Suprapubic skin (tissue), 4 donors: ENCODE measurements around the gene RAET1E. TPM values are rescaled to one million over a fixed set of nuclear protein-coding genes. Genes with fewer than 3 reads are reported as not detected.
"Not testable (repeated sequence)": the region's sequence is repeated elsewhere in the genome, so short reads cannot be mapped to it uniquely, and the experiment has no call there.

Experiments used
- DNase-seq, 2 donors: peaks; one replicate each; pipeline ENCODE4 v3.0.0-alpha.2; 2019; ENCODE audit warnings: low spot score in 2 of 2
- H3K27ac ChIP-seq: fragments of 200-600 bp; sonication (generic); one replicate; pipeline ENCODE4 v1.5.1; 2019
- H3K27me3 ChIP-seq: fragments of 200-600 bp; sonication (generic); one replicate; pipeline ENCODE4 v1.5.1; 2019
- H3K36me3 ChIP-seq: fragments of 200-600 bp; sonication (generic); one replicate; pipeline ENCODE4 v1.5.1; 2019
- H3K4me1 ChIP-seq: fragments of 200-600 bp; sonication (generic); one replicate; pipeline ENCODE4 v1.5.1; 2019
- H3K4me3 ChIP-seq: fragments of 200-600 bp; sonication (generic); one replicate; pipeline ENCODE4 v1.5.1; 2019; ENCODE audit warnings: mild to moderate bottlenecking
- H3K9me3 ChIP-seq: fragments of 200-600 bp; sonication (generic); one replicate; pipeline ENCODE4 v1.5.1; 2019
- EP300 ChIP-seq: sonication (generic); formaldehyde crosslinking; IDR thresholded peaks from one replicate; pipeline ENCODE4 v1.6.1; 2017; ENCODE audit warnings: antibody characterized with exemption
- POLR2A ChIP-seq, 2 donors: fragments of 450-650 bp; IDR thresholded peaks; one replicate each; pipeline ENCODE4 v1.6.1; 2017; ENCODE audit warnings: antibody characterized with exemption in 2 of 2, mild to moderate bottlenecking in 2 of 2, moderate library complexity in 2 of 2
- POLR2AphosphoS5 ChIP-seq, 3 donors: sonication (generic); formaldehyde crosslinking; IDR thresholded peaks; one replicate each; pipeline ENCODE4 v1.6.1; 2017; ENCODE audit warnings: antibody characterized with exemption in 3 of 3
- WGBS: methylation state at CpG from one replicate; pipeline ENCODE4 v1.1.5; 2018; 5-methylcytosine and 5-hydroxymethylcytosine counted together
- total RNA-seq, 4 donors: library from RNA; depleted of rRNA; stranded (reverse); fragments of >200 nt; gene quantifications; one replicate each; pipeline ENCODE4 v1.1.0, GENCODE V29; 2016
- TF ChIP-seq, protein P1 (sequence below), 2 donors: fragments of 200-600 bp in 1 of 2; fragments of 450-650 bp in 1 of 2; sonication (generic) in 1 of 2; IDR thresholded peaks; one replicate each; pipeline ENCODE4 v1.5.1; 2016 to 2019; ENCODE audit warnings: antibody characterized with exemption in 2 of 2, mild to moderate bottlenecking in 1 of 2, moderate library complexity in 1 of 2

The RAET1E gene
- total RNA-seq, 4 donors from 2014 or later: 14.4 to 46.8 (median 22.8) TPM

DNA sequence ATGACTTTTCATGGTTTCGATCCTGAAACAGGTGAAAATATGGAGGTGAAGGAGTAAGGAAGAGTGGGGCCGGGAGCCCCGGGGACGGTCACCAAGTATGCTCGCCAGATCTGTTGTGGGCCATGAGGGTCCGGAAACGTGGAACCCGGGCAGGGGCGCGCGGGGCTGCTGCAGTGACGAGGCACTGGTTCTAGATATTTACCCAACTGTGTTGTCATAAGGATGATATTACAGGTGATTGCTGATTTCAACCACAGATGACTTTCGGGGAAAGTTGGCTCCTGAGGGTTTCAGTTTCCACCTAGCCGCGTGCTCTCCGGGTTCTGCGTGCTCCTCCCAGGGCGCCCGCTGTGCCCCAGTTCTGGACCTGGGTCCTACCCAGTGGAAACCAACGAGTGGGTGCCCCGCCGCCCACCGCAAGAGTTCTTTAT lies 12.8 kb upstream of the RAET1E start:
- no peaks in the 10 kb centered on the region for H3K36me3 ChIP-seq
- 95% methylated on average over 23 of the region's 23 CpGs for WGBS
- H3K27ac ChIP-seq: no peak overlapping the region
- no peaks in the 10 kb centered on the region for H3K27me3 ChIP-seq
- TF ChIP-seq EP300 (no peak), POLR2AphosphoS5 (IDR thresholded peaks at IDR 0.05) (no peak), POLR2A (IDR thresholded peaks at IDR 0.05) (no peak)
- no peaks in the 10 kb centered on the region for H3K9me3 ChIP-seq
- no peaks in the 10 kb centered on the region for H3K4me1 ChIP-seq
- peak in 1 of 2 donors; percentile 50 for DNase-seq
- no peak overlapping the region for H3K4me3 ChIP-seq

DNA sequence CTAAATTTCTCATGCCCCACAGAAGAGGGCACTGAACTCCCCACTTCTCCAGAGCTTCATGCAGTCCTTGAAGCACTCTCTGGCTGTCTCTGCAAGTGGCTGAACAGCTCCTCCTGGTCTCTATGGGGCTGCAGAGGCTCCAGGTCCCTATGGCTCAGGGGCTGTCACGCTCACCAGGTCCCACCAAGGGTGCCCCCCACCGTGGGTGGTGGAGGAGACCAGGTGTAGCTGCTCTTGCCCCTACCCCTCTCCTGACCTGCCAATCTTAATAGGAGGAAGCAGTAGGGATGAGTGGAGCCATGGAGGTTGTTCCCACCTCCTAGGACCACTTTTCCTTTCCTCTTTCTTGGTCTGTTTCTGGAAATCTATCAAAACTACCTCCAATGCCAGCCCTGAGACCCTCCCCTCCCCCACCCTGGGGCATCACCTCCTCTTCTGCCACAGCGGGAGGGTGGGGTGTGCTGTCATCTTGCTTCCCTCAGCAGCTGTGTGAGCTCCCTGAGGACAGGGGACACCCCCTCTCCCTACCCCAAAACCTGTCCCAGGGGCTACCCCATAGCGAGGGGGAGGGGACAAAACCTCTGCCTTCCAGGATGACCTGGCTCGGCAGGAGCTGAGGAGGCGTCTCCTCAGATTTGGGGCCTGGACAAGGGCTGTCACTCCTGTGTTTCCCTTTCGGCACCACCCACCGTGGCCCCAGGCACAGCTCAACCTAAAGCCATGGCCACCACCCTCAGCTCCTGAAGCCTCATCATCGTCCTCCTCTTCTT lies 12.0 kb upstream of the RAET1E start:
- DNase-seq: peak in 1 of 2 donors; percentile 50
- H3K9me3 ChIP-seq: no peaks in the 10 kb centered on the region
- no peak overlapping the region for H3K4me3 ChIP-seq
- TF ChIP-seq POLR2A (IDR thresholded peaks at IDR 0.05) (no peak), POLR2AphosphoS5 (IDR thresholded peaks at IDR 0.05) (no peak), EP300 (no peak)
- TF ChIP-seq, protein P1, sequence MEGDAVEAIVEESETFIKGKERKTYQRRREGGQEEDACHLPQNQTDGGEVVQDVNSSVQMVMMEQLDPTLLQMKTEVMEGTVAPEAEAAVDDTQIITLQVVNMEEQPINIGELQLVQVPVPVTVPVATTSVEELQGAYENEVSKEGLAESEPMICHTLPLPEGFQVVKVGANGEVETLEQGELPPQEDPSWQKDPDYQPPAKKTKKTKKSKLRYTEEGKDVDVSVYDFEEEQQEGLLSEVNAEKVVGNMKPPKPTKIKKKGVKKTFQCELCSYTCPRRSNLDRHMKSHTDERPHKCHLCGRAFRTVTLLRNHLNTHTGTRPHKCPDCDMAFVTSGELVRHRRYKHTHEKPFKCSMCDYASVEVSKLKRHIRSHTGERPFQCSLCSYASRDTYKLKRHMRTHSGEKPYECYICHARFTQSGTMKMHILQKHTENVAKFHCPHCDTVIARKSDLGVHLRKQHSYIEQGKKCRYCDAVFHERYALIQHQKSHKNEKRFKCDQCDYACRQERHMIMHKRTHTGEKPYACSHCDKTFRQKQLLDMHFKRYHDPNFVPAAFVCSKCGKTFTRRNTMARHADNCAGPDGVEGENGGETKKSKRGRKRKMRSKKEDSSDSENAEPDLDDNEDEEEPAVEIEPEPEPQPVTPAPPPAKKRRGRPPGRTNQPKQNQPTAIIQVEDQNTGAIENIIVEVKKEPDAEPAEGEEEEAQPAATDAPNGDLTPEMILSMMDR (IDR thresholded peaks at IDR 0.05): no peak
- H3K4me1 ChIP-seq: peaks cover 4% of the 10 kb centered on the region
- H3K27me3 ChIP-seq: no peaks in the 10 kb centered on the region
- H3K27ac ChIP-seq: no peak overlapping the region
- WGBS: 87% methylated on average over 9 of the region's 9 CpGs
- H3K36me3 ChIP-seq: no peaks in the 10 kb centered on the region

DNA sequence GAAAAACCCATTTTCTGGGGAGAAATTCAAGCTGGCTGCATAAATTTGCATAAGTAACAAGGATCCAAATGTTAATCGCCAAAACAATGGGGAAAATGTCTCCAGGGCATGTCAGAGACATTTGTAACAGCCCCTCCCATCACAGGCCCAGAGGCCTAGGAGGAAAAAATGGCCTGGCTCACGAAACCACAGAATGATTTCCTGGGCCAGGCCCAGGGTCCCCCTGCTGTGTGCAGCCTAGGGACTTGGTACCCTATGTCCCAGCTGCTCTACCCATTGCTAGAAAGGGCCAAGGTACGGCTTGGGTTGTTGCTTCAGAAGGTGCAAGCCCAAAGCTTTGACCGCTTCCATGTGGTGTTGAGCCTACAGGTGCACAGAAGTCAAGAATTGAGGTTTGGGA lies 10.6 kb upstream of the RAET1E start:
- not testable (repeated sequence) for H3K27me3 ChIP-seq, H3K27ac ChIP-seq, H3K4me1 ChIP-seq, H3K9me3 ChIP-seq, H3K4me3 ChIP-seq, H3K36me3 ChIP-seq
- peak in 1 of 2 donors; percentile 20 for DNase-seq
- WGBS: 88% methylated on average over 4 of the region's 4 CpGs

DNA sequence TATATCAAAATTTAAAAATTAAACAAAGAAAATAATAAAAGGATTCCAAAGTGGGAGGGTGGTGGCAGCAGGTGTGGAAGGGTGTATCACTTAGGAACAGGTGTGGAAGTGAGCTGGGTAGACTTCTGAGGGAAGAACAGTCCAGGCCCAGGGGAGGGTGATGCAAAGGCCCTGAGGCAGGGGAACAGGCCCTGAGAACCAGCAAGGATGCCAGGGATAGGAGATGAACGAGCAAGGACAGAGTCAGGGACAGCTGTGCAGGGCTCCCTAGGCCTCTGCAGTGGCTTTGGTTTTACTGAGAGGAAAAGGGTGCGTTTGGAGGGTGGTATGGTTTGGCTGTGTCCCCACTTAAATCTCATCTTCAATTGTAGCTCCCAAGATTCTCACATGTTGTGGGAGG lies 9.4 kb upstream of the RAET1E start:
- TF ChIP-seq POLR2AphosphoS5 (IDR thresholded peaks at IDR 0.05): no peak
- TF ChIP-seq, protein P1 (IDR thresholded peaks at IDR 0.05): no peak
- no peak for TF ChIP-seq POLR2A (IDR thresholded peaks at IDR 0.05)
- TF ChIP-seq EP300: no peak
- Histone ChIP-seq H3K36me3 (no peaks in the 10 kb centered on the region), H3K4me1 (peaks cover 4% of the 10 kb centered on the region), H3K27ac (no peak overlapping the region), H3K4me3 (no peak overlapping the region), H3K27me3 (no peaks in the 10 kb centered on the region), H3K9me3 (no peaks in the 10 kb centered on the region)
- peak in 1 of 2 donors; percentile 26 for DNase-seq
- WGBS: 79% methylated on average over 2 of the region's 2 CpGs

DNA sequence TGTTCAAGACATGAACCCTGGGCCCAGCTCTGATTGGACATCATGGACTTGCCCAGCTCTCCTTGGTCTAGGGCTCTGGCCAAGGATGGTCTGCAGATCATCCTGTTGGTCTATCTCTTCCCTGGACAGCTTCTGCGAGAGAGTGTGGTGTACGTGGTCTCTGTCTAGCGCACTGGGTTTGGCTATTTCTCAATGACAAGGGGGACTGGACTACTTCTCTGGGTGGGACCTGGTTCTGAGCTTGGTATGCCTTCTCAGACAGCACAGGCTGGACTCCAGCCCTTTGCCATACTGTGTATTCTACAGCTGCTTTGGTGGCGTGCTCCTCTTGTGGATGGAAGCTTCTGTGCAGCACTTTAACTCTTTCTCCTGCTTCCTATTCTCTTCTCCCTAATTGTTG lies 8.5 kb upstream of the RAET1E start:
- H3K27me3 ChIP-seq: no peaks in the 10 kb centered on the region
- TF ChIP-seq EP300: no peak
- H3K4me3 ChIP-seq: no peak overlapping the region
- peaks cover 6% of the 10 kb centered on the region for H3K4me1 ChIP-seq
- no peak for DNase-seq
- no peak overlapping the region for H3K27ac ChIP-seq
- no peaks in the 10 kb centered on the region for H3K9me3 ChIP-seq
- no peaks in the 10 kb centered on the region for H3K36me3 ChIP-seq
- 86% methylated on average over 2 of the region's 4 CpGs for WGBS

DNA sequence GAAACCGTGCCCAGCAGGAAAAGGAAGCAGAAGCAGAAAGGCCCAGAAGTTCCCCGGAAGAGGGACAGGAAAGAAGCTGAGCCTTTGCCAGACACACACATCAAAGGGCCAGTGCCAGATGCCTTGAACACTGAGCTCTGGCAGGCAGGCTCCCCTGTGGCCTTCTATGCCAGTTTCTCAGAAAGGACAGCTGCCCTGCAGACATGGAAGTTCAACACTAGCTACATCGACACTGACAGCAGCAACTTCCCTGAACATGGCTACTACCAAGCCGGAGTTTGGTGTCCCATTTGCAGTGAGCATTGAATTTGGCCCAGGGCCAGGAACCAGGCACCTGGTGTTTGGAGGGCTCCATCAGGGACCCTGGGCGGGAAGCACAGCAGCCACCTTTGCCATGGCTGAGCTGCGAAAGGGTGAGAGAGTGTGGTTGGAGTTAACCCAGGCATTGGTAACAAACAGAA lies 8.0 kb upstream of the RAET1E start:
- Histone ChIP-seq H3K27ac (no peak overlapping the region), H3K4me3 (no peak overlapping the region), H3K27me3 (no peaks in the 10 kb centered on the region), H3K36me3 (no peaks in the 10 kb centered on the region), H3K9me3 (no peaks in the 10 kb centered on the region), H3K4me1 (peaks cover 10% of the 10 kb centered on the region)
- TF ChIP-seq EP300 (no peak), POLR2AphosphoS5 (IDR thresholded peaks at IDR 0.05) (no peak)
- DNase-seq: peak in 1 of 2 donors; percentile 60
- no CpG with 5 or more reads among the region's 6 CpGs for WGBS

DNA sequence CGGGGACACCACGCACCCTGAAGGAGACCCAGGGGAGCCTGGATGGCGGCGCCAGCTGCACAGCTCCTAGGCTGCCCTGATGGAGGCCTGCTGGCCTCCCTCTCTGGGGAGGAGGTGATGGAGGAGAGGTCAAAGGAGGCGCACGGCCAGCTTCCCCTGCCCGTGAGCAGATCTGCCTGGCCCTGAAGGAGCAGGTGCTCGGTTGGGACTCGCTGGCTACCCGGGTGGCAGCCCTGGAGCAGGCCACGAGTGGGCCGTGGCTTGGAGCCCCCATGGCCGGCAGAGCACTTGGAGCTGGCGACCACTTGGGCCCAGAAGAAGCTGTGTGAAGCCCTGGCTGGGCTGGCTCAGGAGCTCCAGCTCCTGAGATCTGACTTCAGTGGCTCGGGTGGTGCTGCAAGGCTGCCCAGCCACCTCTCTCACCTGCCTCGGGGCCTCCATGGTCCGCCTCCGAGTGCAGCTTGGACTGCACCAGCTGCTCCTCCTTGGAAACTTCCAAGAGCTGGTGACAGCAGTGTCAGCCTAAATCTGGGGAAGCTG lies 7.5 kb upstream of the RAET1E start:
- WGBS: 96% methylated on average over 9 of the region's 18 CpGs
- peak in 1 of 2 donors; percentile 56 for DNase-seq
- Histone ChIP-seq H3K36me3 (no peaks in the 10 kb centered on the region), H3K4me1 (peaks cover 15% of the 10 kb centered on the region), H3K9me3 (no peaks in the 10 kb centered on the region), H3K4me3 (no peak overlapping the region), H3K27ac (no peak overlapping the region), H3K27me3 (no peaks in the 10 kb centered on the region)
- TF ChIP-seq, protein P1 (IDR thresholded peaks at IDR 0.05): no peak
- no peak for TF ChIP-seq EP300
- no peak for TF ChIP-seq POLR2A (IDR thresholded peaks at IDR 0.05)
- TF ChIP-seq POLR2AphosphoS5 (IDR thresholded peaks at IDR 0.05): no peak
